PFSK-1 (cell line): Measurements from ENCODE around the gene MLIP.

ENCODE experiments used
- FOXP2 ChIP-seq: optimal IDR thresholded peaks from 2 replicates; pipeline ENCODE3; 2011; ENCODE audit warnings: borderline replicate concordance, control low read depth, inconsistent platforms; ENCODE audit not compliant: insufficient read depth; ENCODE audit errors: extremely low read length, extremely low read depth
- POLR2AphosphoS5 ChIP-seq: IDR thresholded peaks from 2 replicates; pipeline ENCODE4 v1.6.1; 2012; ENCODE audit warnings: low read depth, mild to moderate bottlenecking, control low read depth, low read length, moderate library complexity
- REST ChIP-seq, 2 experiments: IDR thresholded peaks; 2 replicates each; pipeline versions ENCODE4 v1.6.1 to v1.8.0; 2011 to 2012; ENCODE audit warnings: low read depth in 2 of 2, low read length in 2 of 2, control low read depth in 1 of 2, inconsistent platforms in 1 of 2, mild to moderate bottlenecking in 1 of 2, moderate library complexity in 1 of 2; ENCODE audit not compliant: insufficient read depth in 1 of 2
- SIN3A ChIP-seq: IDR thresholded peaks from 2 replicates; pipeline ENCODE4 v1.6.1; 2012; ENCODE audit warnings: mild to moderate bottlenecking, low read length, moderate library complexity, borderline replicate concordance; ENCODE audit not compliant: insufficient read depth
- TAF1 ChIP-seq: IDR thresholded peaks from 2 replicates; pipeline ENCODE4 v1.6.1; 2012; ENCODE audit warnings: low read length, control low read depth, borderline replicate concordance; ENCODE audit not compliant: insufficient read depth

- no peak for TF ChIP-seq REST (IDR thresholded peaks at IDR 0.05; ENCODE audit: insufficient read depth in 1 of 2, low read depth in 2 of 2, low read length in 2 of 2)
- TF ChIP-seq POLR2AphosphoS5: no peak
- TF ChIP-seq TAF1: no peak
- no peak for TF ChIP-seq SIN3A
- TF ChIP-seq FOXP2: no peak
Observed at GRCh38 chr6:54118117-54118516, 6.9 kb downstream of the MLIP start.
